A204.1 (cell line): ENCODE measurements around the gene NR2F1-AS1.

Experiments
- FAIRE-seq: peaks from 2 replicates; lab custom pipeline; 2012; peaks lifted over from hg19 to GRCh38; lab: Jason Lieb, UNC

Gene NR2F1-AS1

GRCh38 chr5:93382188-93382825 is 198.7 kb downstream of the NR2F1-AS1 start:
- no peak for FAIRE-seq

DNA sequence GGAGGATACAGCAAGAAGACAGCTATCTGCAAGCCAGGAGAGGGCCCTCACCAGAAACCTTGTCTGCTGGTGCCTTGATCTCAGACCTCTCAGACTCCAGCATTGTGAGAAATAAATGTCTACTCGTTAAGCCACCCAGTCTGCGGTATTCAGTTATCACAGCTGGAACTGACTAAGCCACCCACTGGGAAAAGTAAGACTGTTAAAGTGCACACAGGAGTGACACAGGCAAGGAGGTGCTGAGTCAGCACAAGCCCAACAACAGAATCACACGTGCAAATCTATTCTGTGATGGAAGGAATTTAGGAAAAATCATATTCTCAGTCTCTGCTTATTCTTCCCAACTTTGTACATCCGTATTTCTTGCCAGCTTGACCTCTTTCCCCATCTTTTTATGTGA is 200.0 kb downstream of the NR2F1-AS1 start:
- FAIRE-seq = no peak

DNA sequence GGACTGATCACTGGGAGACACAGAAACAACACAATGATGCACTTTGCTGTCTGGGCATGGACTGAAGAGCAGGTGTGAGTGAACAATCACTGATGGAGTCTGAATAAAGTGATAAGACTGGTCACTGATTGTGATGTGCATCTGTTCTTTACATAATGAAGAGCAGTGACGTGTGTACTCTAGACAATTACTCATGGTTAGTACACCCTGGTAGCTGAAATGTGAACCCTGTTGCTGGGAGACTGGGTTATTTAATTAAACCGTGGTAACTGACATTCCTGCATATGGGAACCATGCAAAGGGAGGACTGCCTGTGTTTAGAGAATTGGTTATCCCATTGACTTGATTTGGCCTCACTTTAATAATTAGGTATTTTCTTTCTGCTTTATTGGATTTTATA is 202.9 kb downstream of the NR2F1-AS1 start:
- no peak for FAIRE-seq

GRCh38 chr5:93371893-93372292 is 209.1 kb downstream of the NR2F1-AS1 start:
- FAIRE-seq = no peak

GRCh38 chr5:93364378-93364777 is 216.6 kb downstream of the NR2F1-AS1 start:
- no peak for FAIRE-seq

DNA sequence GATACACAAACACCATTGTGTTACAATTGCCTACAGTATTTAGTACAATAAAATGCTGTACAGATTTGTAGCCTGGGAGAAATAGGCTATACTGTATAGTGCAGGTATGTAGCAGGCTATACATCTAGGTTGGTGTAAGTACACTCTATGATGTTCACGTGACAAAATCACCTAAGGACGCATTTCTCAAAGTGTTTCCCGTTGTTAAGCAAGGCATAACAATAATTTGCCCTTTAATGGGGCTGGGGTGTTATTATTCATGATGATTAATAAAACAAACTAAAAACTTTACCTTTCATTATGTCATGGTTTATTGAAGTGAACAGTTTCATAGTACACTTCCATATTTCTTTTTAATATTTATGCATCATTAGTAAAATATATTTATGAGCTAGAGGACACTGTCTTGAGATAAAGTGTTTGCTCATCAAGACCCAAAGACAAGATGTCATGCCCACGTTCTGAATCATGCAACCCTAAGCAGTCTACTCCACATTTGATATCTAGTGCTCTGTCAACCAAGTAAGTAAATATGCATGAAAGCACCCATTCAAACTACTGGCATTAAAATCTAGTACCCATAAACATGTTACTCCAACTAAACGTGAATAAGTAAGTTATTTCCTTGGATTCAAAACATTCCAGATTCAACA is 220.5 kb downstream of the NR2F1-AS1 start:
- FAIRE-seq = no peak

DNA sequence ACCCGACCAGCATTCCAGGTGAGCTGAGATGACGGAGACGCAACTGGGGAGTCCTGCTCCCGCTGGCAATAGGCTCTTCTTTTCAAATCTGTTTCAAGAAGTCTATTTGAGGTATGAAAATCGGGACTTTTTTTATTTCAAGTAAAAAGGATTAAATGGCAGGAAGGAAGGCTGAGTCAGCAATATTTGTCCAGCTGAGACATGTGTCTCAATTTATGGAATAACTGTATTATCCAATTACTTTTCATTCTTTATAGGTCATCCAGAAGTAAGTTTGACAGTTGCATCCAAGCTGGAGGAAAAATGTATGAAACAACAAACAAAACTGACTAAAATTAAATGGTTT is 221.1 kb downstream of the NR2F1-AS1 start:
- no peak for FAIRE-seq
